Smooth muscle cell (in vitro differentiated cells): ENCODE data around the gene SIKE1. TPM values are rescaled to one million over a fixed set of nuclear protein-coding genes. Genes with fewer than 3 reads are reported as not detected.

Source experiments
- DNase-seq: peaks from one replicate; lab custom pipeline; 2025; ENCODE audit not compliant: unreplicated experiment; lab: John Stamatoyannopoulos, UW
- H2AFZ ChIP-seq: fragments of 200-600 bp; sonication (generic); 2 replicates; pipeline ENCODE4 v1.6.0; 2016; ENCODE audit warnings: antibody characterized with exemption, low read depth, mild to moderate bottlenecking
- H3F3A ChIP-seq: fragments of 200-600 bp; sonication (generic); 2 replicates; pipeline ENCODE4 v1.6.0; 2017; ENCODE audit warnings: antibody characterized with exemption, low read depth
- H3K27ac ChIP-seq: fragments of 200-600 bp; sonication (generic); 2 replicates; pipeline ENCODE4 v1.5.1; 2016; ENCODE audit warnings: low read depth, mild to moderate bottlenecking
- H3K27me3 ChIP-seq: fragments of 200-600 bp; sonication (generic); 2 replicates; pipeline ENCODE4 v1.6.1; 2016; ENCODE audit warnings: low read depth, mild to moderate bottlenecking
- H3K36me3 ChIP-seq: fragments of 200-600 bp; sonication (generic); 2 replicates; pipeline ENCODE4 v1.5.1; 2016; ENCODE audit warnings: low read depth
- H3K4me1 ChIP-seq: fragments of 200-600 bp; sonication (generic); 2 replicates; pipeline ENCODE4 v1.5.1; 2016; ENCODE audit warnings: low read depth
- H3K4me2 ChIP-seq: fragments of 200-600 bp; sonication (generic); 2 replicates; pipeline ENCODE4 v1.6.0; 2016; ENCODE audit warnings: mild to moderate bottlenecking
- H3K4me3 ChIP-seq: fragments of 200-600 bp; sonication (generic); 2 replicates; pipeline ENCODE4 v1.5.1; 2016; ENCODE audit warnings: mild to moderate bottlenecking
- H3K79me2 ChIP-seq: fragments of 200-600 bp; sonication (generic); 2 replicates; pipeline ENCODE4 v1.6.0; 2016; ENCODE audit warnings: low read depth, mild to moderate bottlenecking
- H3K9ac ChIP-seq: fragments of 200-600 bp; sonication (generic); 2 replicates; pipeline ENCODE4 v1.6.0; 2016; ENCODE audit warnings: low read depth
- H3K9me3 ChIP-seq: fragments of 200-600 bp; sonication (generic); replicated peaks from 2 replicates; pipeline ENCODE4 v1.5.1; 2016; ENCODE audit warnings: low read depth
- H4K20me1 ChIP-seq: fragments of 200-600 bp; sonication (generic); 2 replicates; pipeline ENCODE4 v1.6.0; 2016; ENCODE audit warnings: low read depth
- WGBS: methylation state at CpG from one replicate; pipeline ENCODE4 v1.1.7; 2016; ENCODE audit warnings: low lambda C conversion rate; 5-methylcytosine and 5-hydroxymethylcytosine counted together
- polyA plus RNA-seq: library from polyadenylated mRNA; unstranded; fragments of >200 nt; fragmentation: Nextera tagmentation; extraction: Ambion mirVana; gene quantifications from 2 replicates; pipeline ENCODE4 v1.2.1, GENCODE V29; 2016
- total RNA-seq: library from RNA; depleted of rRNA; stranded (reverse); fragments of >200 nt; gene quantifications from 2 replicates; pipeline ENCODE4 v1.2.3, GENCODE V29; 2014
- TF ChIP-seq, protein P1 (sequence below): fragments of 200-600 bp; sonication (generic); IDR thresholded peaks from 2 replicates; pipeline ENCODE4 v1.5.1; 2017; ENCODE audit warnings: borderline replicate concordance, mild to moderate bottlenecking, antibody characterized with exemption; ENCODE audit not compliant: insufficient read depth, poor library complexity, severe bottlenecking

The SIKE1 gene
- total and polyA plus RNA-seq, 2 experiments from 2014 or later, result 37.0 to 70.5 TPM

DNA sequence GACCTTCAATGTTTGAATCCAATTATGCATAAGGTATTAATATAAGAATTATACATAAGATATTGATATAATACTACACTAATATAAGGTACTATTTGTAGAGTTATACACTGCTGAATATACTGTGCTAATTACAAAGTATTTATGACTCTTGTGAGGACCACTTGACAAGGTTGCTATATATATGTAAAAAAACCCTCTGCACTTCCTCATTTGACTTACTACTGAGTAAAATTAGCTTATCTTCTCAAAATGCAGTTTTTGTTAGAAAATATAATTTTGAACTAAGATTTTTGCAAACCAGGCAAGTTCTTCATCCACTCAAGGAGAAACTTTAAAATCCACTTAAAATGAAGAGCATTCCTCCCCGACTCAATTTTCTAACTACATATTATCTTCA lies 8.5 kb downstream of the SIKE1 start:
- no peak overlapping the region for H3K27ac ChIP-seq
- H4K20me1 ChIP-seq, result no peaks in the 10 kb centered on the region
- H3K9me3 ChIP-seq, result peaks cover 2% of the 10 kb centered on the region
- no peaks in the 10 kb centered on the region for H3K4me1 ChIP-seq
- no peak overlapping the region for H3K4me2 ChIP-seq
- no peak for DNase-seq
- TF ChIP-seq, protein P1, sequence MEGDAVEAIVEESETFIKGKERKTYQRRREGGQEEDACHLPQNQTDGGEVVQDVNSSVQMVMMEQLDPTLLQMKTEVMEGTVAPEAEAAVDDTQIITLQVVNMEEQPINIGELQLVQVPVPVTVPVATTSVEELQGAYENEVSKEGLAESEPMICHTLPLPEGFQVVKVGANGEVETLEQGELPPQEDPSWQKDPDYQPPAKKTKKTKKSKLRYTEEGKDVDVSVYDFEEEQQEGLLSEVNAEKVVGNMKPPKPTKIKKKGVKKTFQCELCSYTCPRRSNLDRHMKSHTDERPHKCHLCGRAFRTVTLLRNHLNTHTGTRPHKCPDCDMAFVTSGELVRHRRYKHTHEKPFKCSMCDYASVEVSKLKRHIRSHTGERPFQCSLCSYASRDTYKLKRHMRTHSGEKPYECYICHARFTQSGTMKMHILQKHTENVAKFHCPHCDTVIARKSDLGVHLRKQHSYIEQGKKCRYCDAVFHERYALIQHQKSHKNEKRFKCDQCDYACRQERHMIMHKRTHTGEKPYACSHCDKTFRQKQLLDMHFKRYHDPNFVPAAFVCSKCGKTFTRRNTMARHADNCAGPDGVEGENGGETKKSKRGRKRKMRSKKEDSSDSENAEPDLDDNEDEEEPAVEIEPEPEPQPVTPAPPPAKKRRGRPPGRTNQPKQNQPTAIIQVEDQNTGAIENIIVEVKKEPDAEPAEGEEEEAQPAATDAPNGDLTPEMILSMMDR, result no peak
- WGBS, result 100% methylated on average over 1 of the region's 1 CpG
- H3K36me3 ChIP-seq, result peaks cover 22% of the 10 kb centered on the region
- H3K27me3 ChIP-seq, result no peaks in the 10 kb centered on the region
- H3K9ac ChIP-seq, result no peak overlapping the region
- no peak overlapping the region for H2AFZ ChIP-seq
- H3F3A ChIP-seq, result no peaks in the 10 kb centered on the region
- peaks cover under 1% of the 10 kb centered on the region for H3K79me2 ChIP-seq
- no peak overlapping the region for H3K4me3 ChIP-seq

DNA sequence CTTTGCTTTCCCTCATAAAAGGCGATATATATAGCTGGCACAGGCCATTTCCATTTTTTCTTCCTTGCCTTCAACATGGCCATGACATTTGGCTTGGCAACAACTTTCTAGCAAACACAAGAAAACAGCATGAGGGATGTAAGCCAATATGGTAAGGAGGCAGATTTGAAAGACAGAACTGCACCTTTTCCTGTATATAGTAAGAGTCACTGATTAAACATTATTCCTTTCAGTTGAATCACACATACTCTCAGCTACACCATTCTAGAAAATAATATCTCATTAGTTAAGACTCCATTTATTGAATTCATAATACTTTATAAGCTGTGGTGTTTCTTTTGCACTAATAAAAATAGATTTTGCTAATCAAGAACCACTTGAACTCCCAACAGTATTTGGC lies 9.5 kb downstream of the SIKE1 start:
- 92% methylated on average over 1 of the region's 1 CpG for WGBS
- Histone ChIP-seq H3K4me3 (no peak overlapping the region), H3K27me3 (no peaks in the 10 kb centered on the region), H2AFZ (no peak overlapping the region), H3K9ac (no peak overlapping the region), H3K79me2 (no peaks in the 10 kb centered on the region), H4K20me1 (no peaks in the 10 kb centered on the region), H3K4me1 (no peaks in the 10 kb centered on the region), H3K9me3 (peaks cover 2% of the 10 kb centered on the region), H3K36me3 (peaks cover 18% of the 10 kb centered on the region), H3K27ac (no peak overlapping the region), H3F3A (no peaks in the 10 kb centered on the region), H3K4me2 (no peak overlapping the region)
- DNase-seq, result no peak
- TF ChIP-seq, protein P1, result no peak

DNA sequence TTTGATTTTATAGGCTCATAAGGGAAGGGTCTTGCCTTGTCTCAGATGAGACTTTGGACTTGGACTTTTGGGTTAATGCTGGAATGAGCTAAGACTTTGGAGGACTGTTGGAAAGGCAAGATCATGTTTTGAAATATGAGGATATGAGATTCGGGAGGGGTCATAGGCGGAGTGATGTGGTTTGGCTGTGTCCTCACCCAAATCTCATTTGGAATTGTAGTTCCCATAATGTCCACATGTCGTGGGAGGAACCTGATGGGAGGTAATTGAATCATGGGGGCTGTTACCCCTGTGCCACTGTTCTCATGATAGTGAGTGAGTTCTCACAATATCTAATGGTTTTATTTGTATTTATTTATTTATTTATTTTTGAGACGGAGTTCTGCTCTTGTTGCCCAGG lies 15.8 kb downstream of the SIKE1 start:
- TF ChIP-seq, protein P1, result no peak
- Histone ChIP-seq H3K9ac (no peak overlapping the region), H3K79me2 (no peaks in the 10 kb centered on the region), H3K36me3 (no peaks in the 10 kb centered on the region), H2AFZ (no peak overlapping the region), H4K20me1 (no peaks in the 10 kb centered on the region), H3F3A (no peaks in the 10 kb centered on the region), H3K4me2 (no peak overlapping the region), H3K9me3 (no peaks in the 10 kb centered on the region), H3K27ac (no peak overlapping the region), H3K4me1 (no peaks in the 10 kb centered on the region), H3K27me3 (no peaks in the 10 kb centered on the region), H3K4me3 (no peak overlapping the region)
- 83% methylated on average over 4 of the region's 4 CpGs for WGBS
- DNase-seq, result no peak

DNA sequence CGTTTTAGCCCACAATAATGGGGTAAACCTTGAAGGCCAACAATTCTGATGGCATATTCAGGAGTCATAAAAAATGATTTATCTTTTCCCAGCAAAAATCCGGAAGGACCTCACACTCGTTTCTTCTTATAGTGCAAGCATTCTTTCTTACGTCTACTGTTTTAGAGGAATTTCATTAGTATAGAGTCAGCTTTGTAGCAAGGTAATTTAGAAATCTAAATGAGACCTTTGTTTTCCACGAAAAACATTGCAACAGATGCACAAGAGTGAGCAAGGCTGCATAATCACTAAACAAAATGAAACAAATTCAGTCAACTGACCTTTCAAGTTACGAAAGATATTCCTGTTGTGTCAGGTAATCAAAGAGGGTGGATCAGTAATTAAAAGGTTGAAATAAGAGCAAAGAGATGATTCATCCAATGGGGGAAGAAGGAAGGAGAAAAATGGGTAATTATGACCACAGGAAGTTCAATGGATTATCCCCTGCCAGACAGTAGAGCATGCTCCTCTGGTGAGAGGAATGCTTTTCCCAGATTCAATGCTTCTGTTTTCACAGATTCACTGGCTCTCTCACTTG lies 22.1 kb downstream of the SIKE1 start:
- Histone ChIP-seq H2AFZ (peak overlapping the region; percentile 91), H3K36me3 (no peaks in the 10 kb centered on the region), H4K20me1 (peaks cover 39% of the 10 kb centered on the region), H3K9me3 (no peaks in the 10 kb centered on the region), H3K27ac (peak overlapping the region; percentile 99), H3K79me2 (peaks cover 39% of the 10 kb centered on the region), H3K4me1 (peaks cover 30% of the 10 kb centered on the region), H3K4me2 (peak overlapping the region; percentile 95), H3F3A (peaks cover 3% of the 10 kb centered on the region), H3K9ac (peak overlapping the region; percentile 100), H3K27me3 (no peaks in the 10 kb centered on the region), H3K4me3 (peak overlapping the region; percentile 83)
- TF ChIP-seq, protein P1, result no peak
- DNase-seq, result no peak
- 36% methylated on average over 6 of the region's 6 CpGs for WGBS
